Panc1 (cell line): ENCODE measurements around the gene ANAPC16. TPM values are rescaled to one million over a fixed set of nuclear protein-coding genes. Genes with fewer than 3 reads are reported as not detected.

Experiments used
- ATAC-seq: fragments of 200-7000 bp; cut with Tn5 transposase; 2 replicates; pipeline ENCODE4 v1.9.1; 2020; ENCODE audit warnings: mild to moderate bottlenecking, moderate library complexity
- BruUV-seq: library from RNA; stranded (reverse); fragments of 400-500 nt; replicated peaks from 2 replicates; lab custom pipeline; 2021; lab: Mats Ljungman, UMichigan
- CTCF ChIA-PET: fragments of 300-600 bp; sonication (Branson Sonifier 250); formaldehyde crosslinking; loops from one replicate; lab custom pipeline; 2022; ENCODE audit warnings: antibody characterized with exemption; lab: Charles Lee
- POLR2A ChIA-PET: fragments of 300-600 bp; sonication (Branson Sonifier 250); formaldehyde crosslinking; loops from one replicate; lab custom pipeline; 2022; ENCODE audit warnings: antibody characterized with exemption; lab: Charles Lee
- DNase-seq: peaks from one replicate; pipeline ENCODE4 v3.0.0-alpha.2; 2010; ENCODE audit warnings: low read depth, low spot score
- H3K27ac ChIP-seq: 2 replicates; pipeline ENCODE4 v1.5.1; 2011; ENCODE audit warnings: mild to moderate bottlenecking, low read length, inconsistent platforms
- H3K27me3 ChIP-seq: fragments of 200-500 bp; sonication (Bioruptor generic); 2 replicates; pipeline ENCODE4 v1.6.0; 2014; ENCODE audit warnings: low read length, inconsistent platforms; ENCODE audit not compliant: control insufficient read depth, insufficient read depth
- H3K36me3 ChIP-seq: fragments of 200-500 bp; sonication (Bioruptor generic); 2 replicates; pipeline ENCODE4 v1.5.1; 2014; ENCODE audit warnings: inconsistent platforms, mild to moderate bottlenecking, low read length, moderate library complexity; ENCODE audit not compliant: control insufficient read depth, insufficient read depth
- H3K4me1 ChIP-seq: 2 replicates; pipeline ENCODE4 v1.5.1; 2011; ENCODE audit warnings: inconsistent platforms, mild to moderate bottlenecking, low read length, moderate library complexity; ENCODE audit not compliant: control insufficient read depth, insufficient read depth
- H3K4me3 ChIP-seq, 2 experiments: 2 replicates each; pipeline ENCODE4 v1.5.1; 2011 to 2012; ENCODE audit warnings: low read depth in 2 of 2, low read length in 2 of 2, mild to moderate bottlenecking in 2 of 2, inconsistent platforms in 1 of 2, moderate library complexity in 1 of 2
- H3K9me3 ChIP-seq: fragments of 200-500 bp; sonication (Bioruptor generic); 2 replicates; pipeline ENCODE4 v1.5.1; 2014; ENCODE audit warnings: low read depth, mild to moderate bottlenecking, inconsistent platforms, low read length, moderate library complexity; ENCODE audit not compliant: control insufficient read depth, insufficient read depth
- POLR2AphosphoS5 ChIP-seq: IDR thresholded peaks from 2 replicates; pipeline ENCODE4 v1.6.1; 2012; ENCODE audit warnings: mild to moderate bottlenecking, low read depth, low read length, moderate library complexity
- SIN3A ChIP-seq: IDR thresholded peaks from 2 replicates; pipeline ENCODE4 v1.6.1; 2012; ENCODE audit warnings: low read depth, mild to moderate bottlenecking, low read length, moderate library complexity, borderline replicate concordance; ENCODE audit not compliant: insufficient read depth
- TCF7L2 ChIP-seq: IDR thresholded peaks from 2 replicates; pipeline ENCODE4 v1.6.1; 2011; ENCODE audit warnings: mild to moderate bottlenecking, low read depth, low read length, inconsistent platforms
- in situ Hi-C: cut with HindIII; loops from 2 replicates; pipeline ENCODE4 v1.10.0; 2016; ENCODE audit warnings: low sequenced_read_pairs, low pct_unique_long_range_greater_than_20kb
- intact Hi-C: fragments of 100-400 bp; cut with micrococcal nuclease; formaldehyde crosslinking; loops from one replicate; pipeline ENCODE4 v1.10.0; 2022; ENCODE audit not compliant: unreplicated experiment
- total RNA-seq: library from RNA; stranded (reverse); gene quantifications from one replicate; pipeline ENCODE4 v1.2.1, GENCODE V29; 2021; ENCODE audit not compliant: unreplicated experiment
- TF ChIP-seq, protein P1 (sequence below): fragments of 450-650 bp; IDR thresholded peaks from 2 replicates; pipeline ENCODE4 v1.5.1; 2017; ENCODE audit warnings: mild to moderate bottlenecking
- TF ChIP-seq, protein P2 (sequence below), 2 experiments: IDR thresholded peaks; 2 replicates each; pipeline ENCODE4 v1.6.1; 2011 to 2012; ENCODE audit warnings: low read depth in 2 of 2, control low read depth in 1 of 2, low read length in 1 of 2, mild to moderate bottlenecking in 1 of 2, moderate library complexity in 1 of 2; ENCODE audit not compliant: insufficient read depth in 1 of 2

The ANAPC16 gene
- total RNA-seq, 1 experiment from 2014 or later: 110 TPM

DNA sequence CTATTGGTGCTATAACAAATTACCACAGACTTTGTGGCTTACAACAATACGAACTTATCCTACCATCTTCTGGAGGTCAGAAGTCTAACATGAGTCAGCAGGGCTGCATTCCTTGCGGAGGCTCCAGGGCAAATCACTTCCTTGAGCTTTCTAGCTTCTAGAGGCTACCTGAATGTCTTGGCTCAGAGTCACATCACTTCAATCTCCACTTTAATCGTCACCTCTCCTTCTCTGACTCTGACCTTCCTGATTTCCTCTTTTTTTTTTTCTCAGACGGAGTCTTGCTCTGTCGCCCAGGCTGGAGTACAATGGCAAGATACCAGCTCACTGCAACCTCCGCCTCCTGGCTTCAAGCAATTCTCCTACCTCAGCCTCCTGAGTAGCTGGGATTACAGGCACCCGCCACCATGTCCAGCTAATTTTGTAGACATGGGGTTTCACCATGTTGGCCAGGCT is 44.6 kb upstream of the ANAPC16 start:
- peaks cover 83% of the 10 kb centered on the region for H3K4me1 ChIP-seq
- DNase-seq (peak; percentile 80), ATAC-seq (peak; percentile 74)
- ChIA-PET CTCF (no interaction called here), POLR2A (interaction anchor here (0.6 to 0.7 kb wide), 3 partner anchors 23 to 344 kb away, joined by 3 to 10 read pairs (median 5); no protein-coding TSS in a partner anchor)
- no TSS peak for BruUV-seq
- H3K9me3 ChIP-seq: no peaks in the 10 kb centered on the region
- H3K4me3 ChIP-seq: no peak overlapping the region
- in situ Hi-C loops (no loop called here), intact Hi-C loops (loop anchor here (5.0 kb wide), 1 partner anchor 46 kb away; the partner anchor contains the start of genes ANAPC16 and ASCC1)
- H3K27ac ChIP-seq: peak overlapping the region; percentile 100
- TF ChIP-seq SIN3A (peak; percentile 73; the same call in 1 of the 2 replicates), POLR2AphosphoS5 (peak; percentile 94), TCF7L2 (peak; percentile 87)
- TF ChIP-seq, protein P1, sequence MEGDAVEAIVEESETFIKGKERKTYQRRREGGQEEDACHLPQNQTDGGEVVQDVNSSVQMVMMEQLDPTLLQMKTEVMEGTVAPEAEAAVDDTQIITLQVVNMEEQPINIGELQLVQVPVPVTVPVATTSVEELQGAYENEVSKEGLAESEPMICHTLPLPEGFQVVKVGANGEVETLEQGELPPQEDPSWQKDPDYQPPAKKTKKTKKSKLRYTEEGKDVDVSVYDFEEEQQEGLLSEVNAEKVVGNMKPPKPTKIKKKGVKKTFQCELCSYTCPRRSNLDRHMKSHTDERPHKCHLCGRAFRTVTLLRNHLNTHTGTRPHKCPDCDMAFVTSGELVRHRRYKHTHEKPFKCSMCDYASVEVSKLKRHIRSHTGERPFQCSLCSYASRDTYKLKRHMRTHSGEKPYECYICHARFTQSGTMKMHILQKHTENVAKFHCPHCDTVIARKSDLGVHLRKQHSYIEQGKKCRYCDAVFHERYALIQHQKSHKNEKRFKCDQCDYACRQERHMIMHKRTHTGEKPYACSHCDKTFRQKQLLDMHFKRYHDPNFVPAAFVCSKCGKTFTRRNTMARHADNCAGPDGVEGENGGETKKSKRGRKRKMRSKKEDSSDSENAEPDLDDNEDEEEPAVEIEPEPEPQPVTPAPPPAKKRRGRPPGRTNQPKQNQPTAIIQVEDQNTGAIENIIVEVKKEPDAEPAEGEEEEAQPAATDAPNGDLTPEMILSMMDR: no peak
- TF ChIP-seq, protein P2, sequence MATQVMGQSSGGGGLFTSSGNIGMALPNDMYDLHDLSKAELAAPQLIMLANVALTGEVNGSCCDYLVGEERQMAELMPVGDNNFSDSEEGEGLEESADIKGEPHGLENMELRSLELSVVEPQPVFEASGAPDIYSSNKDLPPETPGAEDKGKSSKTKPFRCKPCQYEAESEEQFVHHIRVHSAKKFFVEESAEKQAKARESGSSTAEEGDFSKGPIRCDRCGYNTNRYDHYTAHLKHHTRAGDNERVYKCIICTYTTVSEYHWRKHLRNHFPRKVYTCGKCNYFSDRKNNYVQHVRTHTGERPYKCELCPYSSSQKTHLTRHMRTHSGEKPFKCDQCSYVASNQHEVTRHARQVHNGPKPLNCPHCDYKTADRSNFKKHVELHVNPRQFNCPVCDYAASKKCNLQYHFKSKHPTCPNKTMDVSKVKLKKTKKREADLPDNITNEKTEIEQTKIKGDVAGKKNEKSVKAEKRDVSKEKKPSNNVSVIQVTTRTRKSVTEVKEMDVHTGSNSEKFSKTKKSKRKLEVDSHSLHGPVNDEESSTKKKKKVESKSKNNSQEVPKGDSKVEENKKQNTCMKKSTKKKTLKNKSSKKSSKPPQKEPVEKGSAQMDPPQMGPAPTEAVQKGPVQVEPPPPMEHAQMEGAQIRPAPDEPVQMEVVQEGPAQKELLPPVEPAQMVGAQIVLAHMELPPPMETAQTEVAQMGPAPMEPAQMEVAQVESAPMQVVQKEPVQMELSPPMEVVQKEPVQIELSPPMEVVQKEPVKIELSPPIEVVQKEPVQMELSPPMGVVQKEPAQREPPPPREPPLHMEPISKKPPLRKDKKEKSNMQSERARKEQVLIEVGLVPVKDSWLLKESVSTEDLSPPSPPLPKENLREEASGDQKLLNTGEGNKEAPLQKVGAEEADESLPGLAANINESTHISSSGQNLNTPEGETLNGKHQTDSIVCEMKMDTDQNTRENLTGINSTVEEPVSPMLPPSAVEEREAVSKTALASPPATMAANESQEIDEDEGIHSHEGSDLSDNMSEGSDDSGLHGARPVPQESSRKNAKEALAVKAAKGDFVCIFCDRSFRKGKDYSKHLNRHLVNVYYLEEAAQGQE (IDR thresholded peaks at IDR 0.05; ENCODE audit: insufficient read depth in 1 of 2, low read depth in 2 of 2, low read length in 1 of 2): 0 out of 4 replicates have a peak, but pooled peaks of 1 of the 2 experiments have one; percentile 16
- H3K36me3 ChIP-seq: peaks cover 5% of the 10 kb centered on the region; the same call in 1 of the 2 replicates
- no peaks in the 10 kb centered on the region for H3K27me3 ChIP-seq

DNA sequence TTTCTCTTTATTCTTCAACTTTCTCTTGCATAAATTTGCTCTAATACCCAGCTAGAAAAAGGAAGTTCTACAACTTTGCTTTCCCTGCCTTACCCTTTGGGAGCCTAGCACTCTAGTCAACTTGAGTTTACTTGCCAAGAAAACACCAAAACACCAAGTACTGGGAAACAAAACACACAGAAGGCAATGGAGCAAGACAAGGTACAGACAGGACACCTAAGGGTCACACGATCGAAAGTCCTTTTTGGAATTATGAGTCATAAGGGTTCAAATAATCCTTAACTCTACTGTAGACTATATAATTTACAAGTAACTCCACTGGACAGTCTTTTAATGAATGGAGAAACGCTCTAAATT is 42.6 kb upstream of the ANAPC16 start:
- Histone ChIP-seq H3K4me1 (peaks cover 94% of the 10 kb centered on the region), H3K4me3 (peak overlapping the region in 1 of 2 experiments; percentile 12; a peak in 1 of 4 replicates), H3K36me3 (peaks cover 14% of the 10 kb centered on the region; the same call in 1 of the 2 replicates), H3K9me3 (no peaks in the 10 kb centered on the region), H3K27ac (peak overlapping the region; percentile 100), H3K27me3 (no peaks in the 10 kb centered on the region)
- CTCF ChIA-PET: interaction anchor here (0.5 kb wide), 1 partner anchor 167 kb away, joined by 3 read pairs; no protein-coding TSS in a partner anchor
- TF ChIP-seq, protein P2 (IDR thresholded peaks at IDR 0.05; ENCODE audit: insufficient read depth in 1 of 2, low read depth in 2 of 2, low read length in 1 of 2): no peak
- TF ChIP-seq TCF7L2: no peak
- TF ChIP-seq, protein P1: no peak
- 0 out of 2 replicates have a peak, but pooled peaks have one; percentile 5 for TF ChIP-seq POLR2AphosphoS5
- TF ChIP-seq SIN3A: no peak; the same call in 1 of the 2 replicates
- no TSS peak for BruUV-seq
- intact Hi-C loops: loop anchor here (5.0 kb wide), 1 partner anchor 44 kb away; the partner anchor contains the start of genes ANAPC16 and ASCC1
- POLR2A ChIA-PET: interaction anchor here (1.0 kb wide), 1 partner anchor 41 kb away, joined by 7 read pairs; no protein-coding TSS in a partner anchor
- DNase-seq: no peak
- in situ Hi-C loops: no loop called here
- ATAC-seq: peak; percentile 55
